ENCODE data around the gene KRTAP10-2. TPM values are rescaled to one million over a fixed set of nuclear protein-coding genes. Genes with fewer than 3 reads are reported as not detected.

KRTAP10-2 gene
- total and polyA plus RNA-seq, 9 of the 15 experiments (the other 6 are each of a cell fraction or from before 2014, with no cell fraction given): not detected

- FAIRE-seq (no peak), ATAC-seq (no peak), DNase-seq (ENCODE audit: extremely low read depth in 1 of 4, low spot score in 3 of 4) (no peak)
- in situ Hi-C loops (cut with MboI): no loop called here
- Histone ChIP-seq H3K4me1 (replicated peaks in 1 of 2; ENCODE audit: control insufficient read depth in 2 of 2, insufficient read depth in 2 of 2, low read length in 2 of 2) (peaks cover 0 to 24% of the 10 kb centered on the region in 2 experiments; a peak in 3 of 5 replicates), H3K4me3 (no peak overlapping the region), H3K79me2 (ENCODE audit: control insufficient read depth, insufficient read depth, low read length) (no peaks in the 10 kb centered on the region), H3K9me3 (replicated peaks; ENCODE audit: control insufficient read depth, insufficient read depth, low read depth, low read length) (no peaks in the 10 kb centered on the region), H3K27ac (ENCODE audit: extremely low read depth, low read depth, low read length) (no peak overlapping the region), H3K9ac (ENCODE audit: insufficient read depth in 1 of 2, low read depth in 2 of 2, low read length in 2 of 2) (no peak overlapping the region), H2AFZ (ENCODE audit: low read depth, low read length) (no peak overlapping the region), H3K9me1 (ENCODE audit: control insufficient read depth, insufficient read depth, low read length) (no peaks in the 10 kb centered on the region), H3K4me2 (ENCODE audit: insufficient read depth, low read length) (no peak overlapping the region), H3K27me3 (ENCODE audit: control insufficient read depth in 2 of 2, insufficient read depth in 2 of 2, low read length in 2 of 2) (peaks cover 12 to 41% of the 10 kb centered on the region in 2 experiments), H3K36me3 (ENCODE audit: control insufficient read depth, insufficient read depth, low read length) (no peaks in the 10 kb centered on the region), H4K20me1 (replicated peaks; ENCODE audit: control insufficient read depth, insufficient read depth, low read length) (peaks cover 15% of the 10 kb centered on the region; the same call in 1 of the 2 replicates)
- CTCF ChIA-PET (ENCODE audit: low intra/inter-chr PET ratio): no interaction called here
- no TSS peak for BruUV-seq (replicated peaks)
- WGBS (ENCODE audit: insufficient coverage, low coverage, missing lambda C conversion rate): 5% methylated on average over 19 of the region's 21 CpGs
- TF ChIP-seq SRF (CRISPR knock-in tag; IDR thresholded peaks at IDR 0.05): no peak
- no peak for TF ChIP-seq PRPF4 (IDR thresholded peaks at IDR 0.05; ENCODE audit: insufficient read depth, low read depth, low read length, poor library complexity, severe bottlenecking)
- no peak for TF ChIP-seq ZFP30 (CRISPR knock-in tag; IDR thresholded peaks at IDR 0.05; ENCODE audit: borderline replicate concordance)
- TF ChIP-seq SRSF1 (IDR thresholded peaks at IDR 0.05; ENCODE audit: low read depth, low read length): no peak
- TF ChIP-seq NR0B1 (IDR thresholded peaks at IDR 0.05; ENCODE audit: partially characterized antibody): no peak
- no peak for TF ChIP-seq SIN3B (IDR thresholded peaks at IDR 0.05; ENCODE audit: low read depth)
- TF ChIP-seq KLF10 (CRISPR knock-in tag; IDR thresholded peaks at IDR 0.05): no peak
- no peak for TF ChIP-seq CBX2 (IDR thresholded peaks at IDR 0.05; ENCODE audit: insufficient read depth, low read length, poor library complexity, severe bottlenecking)
- TF ChIP-seq CUX1 (CRISPR knock-in tag; IDR thresholded peaks at IDR 0.05): no peak
- intact Hi-C loops (cut with micrococcal nuclease): loop anchor here (10.0 kb wide), 1 partner anchor 412 kb away; the partner anchor contains the start of gene ITGB2
- POLR2A ChIA-PET: interaction anchor here (0.6 kb wide), 1 partner anchor 113 kb away, joined by 3 read pairs; no protein-coding TSS in a partner anchor
Observed at GRCh38 chr21:44512496-44513388, 38.6 kb downstream of the KRTAP10-2 start.

Data from K562 (cell line).